HEK293T (cell line): ENCODE measurements around the gene YKT6.

Experiments used
- BHLHE40 ChIP-seq: fragments of 450-650 bp; IDR thresholded peaks from 2 replicates; pipeline ENCODE4 v1.6.1; 2016; ENCODE audit warnings: mild to moderate bottlenecking, moderate library complexity, borderline replicate concordance
- FOXM1 ChIP-seq: fragments of 450-650 bp; IDR thresholded peaks from 2 replicates; pipeline ENCODE4 v1.6.1; 2017; ENCODE audit warnings: mild to moderate bottlenecking, borderline replicate concordance
- HDGF ChIP-seq: fragments of 450-650 bp; IDR thresholded peaks from 2 replicates; pipeline ENCODE4 v1.6.1; 2017; ENCODE audit warnings: antibody characterized with exemption, borderline replicate concordance
- ZNF384 ChIP-seq: fragments of 450-650 bp; IDR thresholded peaks from 2 replicates; pipeline ENCODE4 v1.6.1; 2016

DNA sequence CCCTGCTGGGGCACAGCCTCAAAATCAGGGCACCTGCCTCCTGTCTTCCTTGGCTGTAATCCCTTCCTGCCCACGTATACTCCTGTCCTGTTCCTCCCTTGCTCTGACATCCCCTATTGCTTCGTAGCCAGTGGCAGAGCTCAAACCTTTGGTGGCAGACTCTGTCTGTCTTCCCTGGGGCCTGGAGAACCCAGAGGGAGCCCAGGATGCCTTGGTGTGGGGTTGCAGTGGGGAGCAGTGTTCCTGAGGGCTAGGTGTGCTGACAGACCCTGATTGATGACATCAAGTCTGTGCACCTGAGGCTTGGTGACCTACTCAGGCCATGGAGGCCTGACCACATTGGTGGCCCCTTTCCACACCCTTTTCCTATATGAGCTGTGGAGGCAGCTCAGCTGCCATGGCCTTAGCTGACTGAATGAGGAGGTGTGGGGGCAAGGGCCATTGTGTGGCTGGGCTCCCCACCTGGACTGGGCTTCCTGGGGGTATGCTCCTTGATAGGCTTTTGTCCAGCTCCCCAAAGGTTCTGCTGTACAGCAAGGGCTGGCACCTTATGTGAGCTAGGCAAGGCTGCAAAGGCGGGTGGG lies 6.1 kb upstream of the YKT6 start:
- no peak for TF ChIP-seq FOXM1
- no peak for TF ChIP-seq BHLHE40
- TF ChIP-seq HDGF = no peak
- TF ChIP-seq ZNF384 = no peak
